Heart right ventricle (tissue), 16 donors: Measurements from ENCODE around the gene CLDN20. TPM values are rescaled to one million over a fixed set of nuclear protein-coding genes. Genes with fewer than 3 reads are reported as not detected.

ENCODE experiments used
- ATAC-seq, 8 donors: fragments of 200-7000 bp; cut with Tn5 transposase; one replicate each; pipeline ENCODE4 v1.9.1; 2020; ENCODE audit warnings: mild to moderate bottlenecking in 8 of 8, moderate library complexity in 8 of 8, moderate number of reproducible peaks in 1 of 8
- DNase-seq, 2 donors: peaks; one replicate each; pipeline ENCODE4 v3.0.0-alpha.2; 2020
- H3K27ac ChIP-seq, 10 donors: fragments of 200-600 bp; sonication (generic) in 2 of 10; one replicate each; pipeline versions ENCODE4 v1.5.0 to v1.8.0; 2020 to 2022; ENCODE audit warnings: mild to moderate bottlenecking in 3 of 10
- H3K27me3 ChIP-seq, 7 donors: fragments of 200-600 bp; one replicate each; pipeline ENCODE4 v1.8.0; 2021 to 2022; ENCODE audit warnings: mild to moderate bottlenecking in 2 of 7
- H3K36me3 ChIP-seq, 9 donors: fragments of 200-600 bp; sonication (generic) in 1 of 9; one replicate each; pipeline versions ENCODE4 v1.5.0 to v1.8.0; 2020 to 2022; ENCODE audit warnings: mild to moderate bottlenecking in 2 of 9
- H3K4me1 ChIP-seq, 9 donors: fragments of 200-600 bp; sonication (generic) in 1 of 9; one replicate each; pipeline versions ENCODE4 v1.5.0 to v1.8.0; 2020 to 2022; ENCODE audit warnings: mild to moderate bottlenecking in 4 of 9
- H3K4me3 ChIP-seq, 10 donors: fragments of 200-600 bp; sonication (generic) in 2 of 10; one replicate each; pipeline versions ENCODE4 v1.5.0 to v1.8.0; 2020 to 2022; ENCODE audit warnings: mild to moderate bottlenecking in 7 of 10, moderate library complexity in 2 of 10
- H3K9me3 ChIP-seq, 11 donors: fragments of 200-600 bp in 10 of 11; sonication (generic) in 2 of 11; one replicate each; pipeline versions ENCODE4 v1.5.0 to v1.8.0; 2013 to 2022; ENCODE audit warnings: mild to moderate bottlenecking in 2 of 11, control low read depth in 1 of 11, moderate library complexity in 1 of 11
- WGBS, 2 donors: extraction: QIAGEN DNeasy Blood & Tissue Kit; methylation state at CpG; one replicate each; pipeline ENCODE4 v1.1.7; 2013; ENCODE audit warnings: inconsistent platforms in 1 of 2; 5-methylcytosine and 5-hydroxymethylcytosine counted together
- intact Hi-C, 10 donors: fragments of 100-400 bp; cut with DNase I; formaldehyde crosslinking; loops; one replicate each; pipeline versions ENCODE4 v1.11.1 to v1.14.2; 2022
- polyA plus RNA-seq, 2 donors: library from polyadenylated mRNA; stranded (reverse); fragments of 200-250 nt; gene quantifications; one replicate each; pipeline ENCODE4 v1.2.3, GENCODE V29; 2013
- total RNA-seq, 10 donors: library from RNA; stranded (reverse); fragmentation: NEBNext Ultra II Directional in 3 of 10; extraction: Animal tissue kit (Norgen Biotek cat#: 25700) in 3 of 10; gene quantifications; one replicate each; pipeline versions ENCODE4 v1.2.1 to v1.2.4, GENCODE V29; 2021 to 2023
- TF ChIP-seq, protein P1 (sequence below), 9 donors: fragments of 200-600 bp; sonication (generic) in 2 of 9; IDR thresholded peaks; one replicate each; pipeline versions ENCODE4 v1.5.0 to v1.8.0; 2021 to 2022; ENCODE audit warnings: antibody characterized with exemption in 9 of 9, mild to moderate bottlenecking in 5 of 9, moderate library complexity in 1 of 9
- donor health status: Arrhythmogenic right ventricular cardiomyopathy.
- donor health status: ischemic (EF 13 %, LVEDD 7.1; RV severe dilation, severe dysfunction).
- donor health status: healthy with polysubstance abuse.
- donor health status: DM: no; HTN: yes; CAD: no.
- donor health status: DM: no; HTN: no; CAD: no.
- donor health status: ischemic (EF 25% LVEDD 6.9; RV normal size, moderate dysfunction).
- donor health status: ischemic (EF 25% LVEDD 5.7; RV mildly dilated, moderate dysfunction).
- donor health status: healthy.
- donor health status: DM: yes; HTN: yes; CAD: no.
- donor health status: Ischemic cardiomyopathy.
- donor health status: ischemic (EF 35%, LVEDD 5.7; RV mildly dilated, moderate dysfunction).
- donor health status: nonischemic (EF 11% LVEDD 7.7; RV severe dilation, severe dysfunction).
- donor health status: DM: yes; HTN: yes; CAD: no.
- donor health status: PGD.
- donor health status: ischemic (EF 29% LVEDD 5.4; RV normal size, mild dysfunction).
- donor health status: nonischemic (EF 23%, LVEDD 6.1; RV moderate dilation, normal function).

CLDN20 gene
- total and polyA plus RNA-seq, 12 donors = not detected

DNA sequence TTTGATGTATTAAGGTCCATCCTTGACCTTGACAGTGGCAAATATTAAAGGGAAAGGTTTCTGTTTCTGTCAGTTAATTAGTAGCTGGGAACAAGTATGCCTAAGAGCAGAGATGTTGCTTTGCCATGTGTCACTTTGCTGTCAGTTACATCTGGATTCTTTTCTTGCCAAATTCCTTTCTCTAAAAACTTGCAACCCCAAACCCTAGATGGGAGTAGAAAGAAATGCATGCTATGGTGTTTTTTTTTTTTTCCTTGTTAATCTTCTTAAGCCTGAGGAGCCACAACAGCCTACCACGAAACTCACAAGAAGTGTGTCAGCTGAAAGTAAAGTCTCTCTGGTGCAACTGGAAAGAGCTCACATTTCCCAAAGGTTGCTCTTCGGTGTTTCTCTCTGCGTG lies 18.0 kb upstream of the CLDN20 start:
- Histone ChIP-seq H3K27me3 (no peaks in the 10 kb centered on the region), H3K4me1 (peaks cover 0 to 12% (median 5%) of the 10 kb centered on the region in 9 donors), H3K4me3 (no peak overlapping the region), H3K36me3 (peaks cover 0 to 23% (median 0%) of the 10 kb centered on the region in 9 donors), H3K27ac (no peak overlapping the region), H3K9me3 (no peaks in the 10 kb centered on the region)
- no peak for ATAC-seq
- TF ChIP-seq, protein P1, sequence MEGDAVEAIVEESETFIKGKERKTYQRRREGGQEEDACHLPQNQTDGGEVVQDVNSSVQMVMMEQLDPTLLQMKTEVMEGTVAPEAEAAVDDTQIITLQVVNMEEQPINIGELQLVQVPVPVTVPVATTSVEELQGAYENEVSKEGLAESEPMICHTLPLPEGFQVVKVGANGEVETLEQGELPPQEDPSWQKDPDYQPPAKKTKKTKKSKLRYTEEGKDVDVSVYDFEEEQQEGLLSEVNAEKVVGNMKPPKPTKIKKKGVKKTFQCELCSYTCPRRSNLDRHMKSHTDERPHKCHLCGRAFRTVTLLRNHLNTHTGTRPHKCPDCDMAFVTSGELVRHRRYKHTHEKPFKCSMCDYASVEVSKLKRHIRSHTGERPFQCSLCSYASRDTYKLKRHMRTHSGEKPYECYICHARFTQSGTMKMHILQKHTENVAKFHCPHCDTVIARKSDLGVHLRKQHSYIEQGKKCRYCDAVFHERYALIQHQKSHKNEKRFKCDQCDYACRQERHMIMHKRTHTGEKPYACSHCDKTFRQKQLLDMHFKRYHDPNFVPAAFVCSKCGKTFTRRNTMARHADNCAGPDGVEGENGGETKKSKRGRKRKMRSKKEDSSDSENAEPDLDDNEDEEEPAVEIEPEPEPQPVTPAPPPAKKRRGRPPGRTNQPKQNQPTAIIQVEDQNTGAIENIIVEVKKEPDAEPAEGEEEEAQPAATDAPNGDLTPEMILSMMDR (IDR thresholded peaks at IDR 0.05) = no peak
- intact Hi-C loops = loop anchor here in 6 of 10 donors (5.0 to 10.0 kb wide), 5 partner anchors 44 to 371 kb away; no protein-coding TSS in a partner anchor
- DNase-seq = no peak
- 84 to 96% methylated on average over 3 of the region's 3 CpGs for WGBS, 2 donors

DNA sequence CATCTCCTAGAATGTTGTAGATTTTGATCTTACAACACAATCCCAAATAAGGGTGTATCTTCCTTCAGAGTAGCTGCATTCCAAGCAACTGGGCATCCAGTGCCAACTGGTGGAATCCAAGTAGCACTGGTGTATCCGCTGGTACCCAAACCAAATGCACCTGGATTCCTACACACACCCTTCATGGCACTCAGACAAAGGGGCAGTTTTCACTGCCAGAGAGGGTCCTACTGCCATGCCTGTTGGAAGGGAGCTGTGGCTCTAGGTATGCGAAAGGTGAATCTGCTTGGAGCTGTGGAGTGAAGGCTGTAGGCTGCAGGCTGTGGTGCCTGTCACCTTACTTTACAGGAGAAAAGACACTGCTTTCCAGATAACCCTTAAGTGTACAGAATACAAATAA lies 17.0 kb upstream of the CLDN20 start:
- intact Hi-C loops = loop anchor here in 6 of 10 donors (5.0 to 10.0 kb wide), 5 partner anchors 45 to 372 kb away; no protein-coding TSS in a partner anchor
- H3K27ac ChIP-seq = no peak overlapping the region

DNA sequence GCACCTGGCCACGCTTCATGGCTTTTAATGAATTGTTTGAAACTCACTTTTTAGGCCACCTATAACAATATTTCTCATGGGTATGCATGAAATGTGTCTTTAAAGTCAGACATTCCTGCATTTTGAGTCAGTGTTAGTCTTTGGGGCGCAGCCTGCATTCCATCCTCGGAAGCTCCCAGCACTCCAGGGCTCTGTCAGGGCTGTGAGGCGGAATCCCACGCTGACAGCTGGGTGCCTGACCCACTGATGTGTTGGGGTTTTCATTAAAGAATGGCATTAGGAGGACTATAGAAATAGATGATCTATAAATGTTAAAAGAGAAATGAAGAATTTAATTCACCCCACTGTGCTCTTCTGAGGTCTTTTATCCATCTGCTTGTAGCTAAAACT lies 16.2 kb upstream of the CLDN20 start:
- Histone ChIP-seq H3K36me3 (peaks cover 0 to 39% (median 9%) of the 10 kb centered on the region in 9 donors), H3K27me3 (no peaks in the 10 kb centered on the region), H3K4me1 (peaks cover 0 to 24% (median 5%) of the 10 kb centered on the region in 9 donors), H3K4me3 (no peak overlapping the region), H3K9me3 (no peaks in the 10 kb centered on the region), H3K27ac (no peak overlapping the region)
- ATAC-seq (no peak), DNase-seq (no peak)
- intact Hi-C loops = loop anchor here in 9 of 10 donors (1.0 to 10.0 kb wide), 9 partner anchors 45 to 373 kb away; no protein-coding TSS in a partner anchor
- 94% methylated on average over 5 of the region's 5 CpGs for WGBS, 2 donors
- TF ChIP-seq, protein P1 (IDR thresholded peaks at IDR 0.05) = no peak

More for the DNA sequence above, 17.0 kb upstream of the CLDN20 start:
- DNase-seq = no peak
- WGBS, 2 donors = 95 to 100% methylated on average over 2 of the region's 2 CpGs
- H3K4me1 ChIP-seq = peaks cover 0 to 22% (median 5%) of the 10 kb centered on the region in 9 donors
- peaks cover 0 to 31% (median 2%) of the 10 kb centered on the region in 9 donors for H3K36me3 ChIP-seq
- H3K4me3 ChIP-seq = no peak overlapping the region
- TF ChIP-seq, protein P1 (IDR thresholded peaks at IDR 0.05) = no peak
- H3K27me3 ChIP-seq = no peaks in the 10 kb centered on the region
- no peak for ATAC-seq
- H3K9me3 ChIP-seq = no peaks in the 10 kb centered on the region

DNA sequence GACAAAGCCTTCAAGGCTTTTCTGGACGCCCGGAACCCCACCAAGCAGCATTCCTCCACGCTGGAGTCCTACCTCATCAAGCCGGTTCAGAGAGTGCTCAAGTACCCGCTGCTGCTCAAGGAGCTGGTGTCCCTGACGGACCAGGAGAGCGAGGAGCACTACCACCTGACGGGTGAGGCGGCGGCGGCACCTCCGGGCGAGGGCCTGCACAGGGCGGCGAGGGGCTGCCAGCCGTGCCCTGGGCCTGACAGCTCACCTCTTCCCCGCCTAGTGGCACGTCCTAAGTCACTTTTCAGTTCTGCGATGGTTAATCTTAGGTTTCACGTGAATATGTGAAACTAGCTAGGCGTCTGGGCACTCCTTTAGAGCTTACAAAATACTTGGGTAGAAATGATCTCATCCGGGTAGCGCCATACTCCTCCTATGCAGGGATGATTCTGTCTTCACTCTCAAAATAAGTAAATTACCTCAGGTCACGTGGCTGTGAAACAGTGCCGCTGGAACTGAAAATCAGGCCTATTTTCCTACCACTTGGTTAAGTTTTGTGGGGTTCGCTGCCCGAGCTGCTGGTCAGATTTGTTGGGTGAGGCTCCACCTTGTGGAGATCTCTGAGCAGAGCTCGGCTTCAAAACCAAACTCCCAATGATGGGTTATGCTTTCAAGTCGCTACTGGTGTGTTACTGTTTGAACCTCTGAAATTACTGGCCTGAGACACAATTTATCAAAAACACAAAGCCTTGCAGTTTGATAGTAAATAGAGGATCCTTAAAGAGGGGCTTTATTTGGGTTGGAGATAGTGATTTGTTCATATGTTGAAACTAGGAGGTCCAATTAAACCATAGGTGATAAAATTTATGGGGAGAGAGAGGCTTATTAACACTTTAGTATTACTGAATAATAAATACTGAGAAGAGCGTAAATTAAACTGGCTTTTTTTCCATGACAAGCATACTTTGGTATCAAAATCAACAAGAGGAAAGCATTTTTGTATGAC lies 15.5 kb upstream of the CLDN20 start:
- H3K9me3 ChIP-seq = no peaks in the 10 kb centered on the region
- H3K27me3 ChIP-seq = no peaks in the 10 kb centered on the region
- H3K36me3 ChIP-seq = peaks cover 0 to 46% (median 10%) of the 10 kb centered on the region in 9 donors
- H3K4me3 ChIP-seq = no peak overlapping the region
- H3K27ac ChIP-seq = peak overlapping the region in 1 of 10 donors; percentile 2
- peaks cover 0 to 29% (median 9%) of the 10 kb centered on the region in 9 donors for H3K4me1 ChIP-seq
- 82% methylated on average over 30 of the region's 30 CpGs for WGBS, 2 donors
- DNase-seq = no peak
- intact Hi-C loops = loop anchor here in 9 of 10 donors (1.0 to 10.0 kb wide), 9 partner anchors 46 to 374 kb away; no protein-coding TSS in a partner anchor
- TF ChIP-seq, protein P1 (IDR thresholded peaks at IDR 0.05) = peak in 8 of 9 donors; percentile 8 to 78 (median 64)
- ATAC-seq = peak; percentile 28 to 65 (median 49)
